Loucy (cell line): ENCODE data around the gene TRAPPC3L.

ENCODE experiments used
- H2AFZ ChIP-seq: fragments of 200-600 bp; sonication (generic); 2 replicates; pipeline ENCODE4 v1.6.0; 2016; ENCODE audit warnings: antibody characterized with exemption, mild to moderate bottlenecking, low read length, moderate library complexity
- H3F3A ChIP-seq: fragments of 200-600 bp; 2 replicates; pipeline ENCODE4 v1.6.0; 2016; ENCODE audit warnings: antibody characterized with exemption, low read depth, mild to moderate bottlenecking
- H3K27me3 ChIP-seq: fragments of 200-600 bp; sonication (generic); 2 replicates; pipeline ENCODE4 v1.6.1; 2014; ENCODE audit warnings: low read length, mild to moderate bottlenecking; ENCODE audit not compliant: insufficient read depth, poor library complexity, severe bottlenecking
- H3K36me3 ChIP-seq: fragments of 200-600 bp; sonication (generic); 2 replicates; pipeline ENCODE4 v1.6.1; 2016; ENCODE audit warnings: low read length; ENCODE audit not compliant: insufficient read depth
- H3K4me1 ChIP-seq: fragments of 200-600 bp; sonication (generic); 2 replicates; pipeline ENCODE4 v1.5.1; 2014; ENCODE audit warnings: low read length, mild to moderate bottlenecking; ENCODE audit not compliant: insufficient read depth, poor library complexity, severe bottlenecking
- H3K4me2 ChIP-seq: fragments of 200-600 bp; sonication (generic); 2 replicates; pipeline ENCODE4 v1.6.0; 2014; ENCODE audit warnings: antibody characterized with exemption, low read length, low read depth, mild to moderate bottlenecking; ENCODE audit not compliant: poor library complexity, severe bottlenecking
- H3K4me3 ChIP-seq: fragments of 200-600 bp; sonication (generic); 2 replicates; pipeline ENCODE4 v1.5.1; 2014; ENCODE audit warnings: low read length, mild to moderate bottlenecking, mixed read lengths; ENCODE audit not compliant: poor library complexity, severe bottlenecking
- H3K79me2 ChIP-seq: fragments of 200-600 bp; sonication (generic); 2 replicates; pipeline ENCODE4 v1.6.1; 2014; ENCODE audit warnings: low read length; ENCODE audit not compliant: insufficient read depth
- H3K9ac ChIP-seq: fragments of 200-600 bp; sonication (generic); 2 replicates; pipeline ENCODE4 v1.6.0; 2014; ENCODE audit warnings: mild to moderate bottlenecking, low read depth, low read length, moderate library complexity; ENCODE audit not compliant: poor library complexity, severe bottlenecking
- H3K9me2 ChIP-seq: fragments of 200-600 bp; sonication (generic); replicated peaks from 2 replicates; pipeline ENCODE4 v1.6.1; 2016; ENCODE audit warnings: low read depth, low read length, mixed read lengths
- H3K9me3 ChIP-seq: fragments of 200-600 bp; sonication (generic); 2 replicates; pipeline ENCODE4 v1.6.1; 2014; ENCODE audit warnings: mild to moderate bottlenecking, antibody characterized with exemption, low read length, low read depth; ENCODE audit not compliant: insufficient read depth
- H4K20me1 ChIP-seq: fragments of 200-600 bp; sonication (generic); 2 replicates; pipeline ENCODE4 v1.6.0; 2014; ENCODE audit warnings: antibody characterized with exemption, low read length, mild to moderate bottlenecking; ENCODE audit not compliant: insufficient read depth, poor library complexity, severe bottlenecking
- CTCF ChIP-seq: fragments of 200-600 bp; sonication (generic); conservative IDR thresholded peaks from 2 replicates; pipeline ENCODE4 v1.5.1; 2014; ENCODE audit warnings: mild to moderate bottlenecking, antibody characterized with exemption, low read length
- EZH2phosphoT487 ChIP-seq: fragments of 200-600 bp; IDR thresholded peaks from 2 replicates; pipeline ENCODE4 v1.6.1; 2018; ENCODE audit warnings: antibody characterized with exemption, mild to moderate bottlenecking, moderate library complexity, borderline replicate concordance

Gene TRAPPC3L

GRCh38 chr6:116511424-116512110, 33.9 kb downstream of the TRAPPC3L start, which contains the start of gene CALHM5:
Gene CALHM5 (plus strand): TSS chr6:116511639. CDS start chr6:116511697, 58 bp downstream.
- TF ChIP-seq EZH2phosphoT487 (no peak), CTCF (peak; percentile 55)
- Histone ChIP-seq H3K79me2 (no peaks in the 10 kb centered on the region), H3K4me3 (no peak within 1 kb of the TSS), H3K9me3 (peaks cover 3% of the 10 kb centered on the region; the same call in 1 of the 2 replicates), H4K20me1 (no peaks in the 10 kb centered on the region), H3K4me1 (no peaks in the 10 kb centered on the region), H3F3A (no peaks in the 10 kb centered on the region), H3K9ac (no peak within 1 kb of the TSS), H3K36me3 (no peaks in the 10 kb centered on the region), H3K9me2 (no peaks in the 10 kb centered on the region), H3K27me3 (no peaks in the 10 kb centered on the region), H2AFZ (peak within 1 kb of the TSS; percentile 26; the same call in 1 of the 2 replicates), H3K4me2 (no peak within 1 kb of the TSS)

GRCh38 chr6:116508527-116508926, 37.0 kb downstream of the TRAPPC3L start:
- TF ChIP-seq CTCF (no peak), EZH2phosphoT487 (no peak)
- Histone ChIP-seq H2AFZ (no peak overlapping the region), H3K27me3 (no peaks in the 10 kb centered on the region), H3K79me2 (no peaks in the 10 kb centered on the region), H3K4me1 (no peaks in the 10 kb centered on the region), H3K9ac (no peak overlapping the region), H3F3A (no peaks in the 10 kb centered on the region), H3K4me2 (no peak overlapping the region), H3K9me3 (peaks cover 3% of the 10 kb centered on the region; the same call in 1 of the 2 replicates), H3K9me2 (no peaks in the 10 kb centered on the region), H3K4me3 (no peak overlapping the region), H3K36me3 (no peaks in the 10 kb centered on the region), H4K20me1 (no peaks in the 10 kb centered on the region)

- no peak overlapping the region for H3K9ac ChIP-seq
- no peaks in the 10 kb centered on the region for H3K9me2 ChIP-seq
- H3K79me2 ChIP-seq, result no peaks in the 10 kb centered on the region
- no peak overlapping the region for H3K4me3 ChIP-seq
- TF ChIP-seq EZH2phosphoT487 (no peak), CTCF (no peak)
- H3F3A ChIP-seq, result no peaks in the 10 kb centered on the region
- H3K4me1 ChIP-seq, result no peaks in the 10 kb centered on the region
- no peaks in the 10 kb centered on the region for H4K20me1 ChIP-seq
- H3K9me3 ChIP-seq, result peaks cover 3% of the 10 kb centered on the region; the same call in 1 of the 2 replicates
- H2AFZ ChIP-seq, result no peak overlapping the region
- H3K4me2 ChIP-seq, result no peak overlapping the region
- H3K36me3 ChIP-seq, result no peaks in the 10 kb centered on the region
- H3K27me3 ChIP-seq, result no peaks in the 10 kb centered on the region
Measured at GRCh38 chr6:116507324-116507723, 38.2 kb downstream of the TRAPPC3L start.
